HepG2 (cell line): ENCODE results near the gene NUDT22. TPM values are rescaled to one million over a fixed set of nuclear protein-coding genes. Genes with fewer than 3 reads are reported as not detected.

Experiments
- BORCS8-MEF2B ChIP-seq: sonication (generic); formaldehyde crosslinking; IDR thresholded peaks from 2 replicates; pipeline ENCODE4 v1.8.0; 2022; ENCODE audit warnings: mild to moderate bottlenecking, missing genetic modification reagents
- GFI1 ChIP-seq: sonication (generic); formaldehyde crosslinking; IDR thresholded peaks from 2 replicates; pipeline ENCODE4 v1.5.0; 2020; ENCODE audit warnings: missing genetic modification reagents, mild to moderate bottlenecking, borderline replicate concordance
- KDM5A ChIP-seq: fragments of 200-600 bp; sonication (generic); IDR thresholded peaks from 2 replicates; pipeline ENCODE4 v1.7.0; 2018; ENCODE audit warnings: antibody characterized with exemption, mild to moderate bottlenecking, low read length, borderline replicate concordance
- MXD3 ChIP-seq: IDR thresholded peaks from 2 replicates; pipeline ENCODE4 v1.6.1; 2016; ENCODE audit warnings: mild to moderate bottlenecking, missing biosample characterization, missing genetic modification reagents
- MYC ChIP-seq: sonication (generic); formaldehyde crosslinking; IDR thresholded peaks from 2 replicates; pipeline ENCODE4 v1.9.0; 2021; ENCODE audit warnings: missing genetic modification reagents, borderline replicate concordance
- STAG1 ChIP-seq: sonication (generic); formaldehyde crosslinking; IDR thresholded peaks from 2 replicates; pipeline ENCODE4 v1.4.0; 2020; ENCODE audit warnings: missing genetic modification reagents
- TFDP1 ChIP-seq: IDR thresholded peaks from 2 replicates; pipeline ENCODE4 v1.6.1; 2016; ENCODE audit warnings: missing compliant biosample characterization, missing genetic modification reagents, borderline replicate concordance
- ZBTB10 ChIP-seq: sonication (generic); formaldehyde crosslinking; IDR thresholded peaks from 2 replicates; pipeline ENCODE4 v1.4.0; 2020; ENCODE audit warnings: missing genetic modification reagents, borderline replicate concordance
- ZBTB20 ChIP-seq: sonication (generic); formaldehyde crosslinking; IDR thresholded peaks from 2 replicates; pipeline ENCODE4 v1.8.1; 2023; ENCODE audit warnings: missing genetic modification reagents, low read depth, mild to moderate bottlenecking, borderline replicate concordance
- ZBTB21 ChIP-seq: sonication (generic); formaldehyde crosslinking; IDR thresholded peaks from 2 replicates; pipeline ENCODE4 v1.4.0; 2020; ENCODE audit warnings: missing genetic modification reagents
- ZMAT3 ChIP-seq: sonication (generic); formaldehyde crosslinking; conservative IDR thresholded peaks from 2 replicates; pipeline ENCODE4 v1.7.0; 2021; ENCODE audit warnings: missing genetic modification reagents
- ZMYM4 ChIP-seq: sonication (generic); formaldehyde crosslinking; IDR thresholded peaks from 2 replicates; pipeline ENCODE4 v1.8.1; 2023; ENCODE audit warnings: mild to moderate bottlenecking, missing genetic modification reagents
- ZNF12 ChIP-seq: sonication (generic); formaldehyde crosslinking; IDR thresholded peaks from 2 replicates; pipeline ENCODE4 v1.5.0; 2020; ENCODE audit warnings: missing genetic modification reagents
- ZNF775 ChIP-seq: sonication (generic); formaldehyde crosslinking; IDR thresholded peaks from 2 replicates; pipeline ENCODE4 v1.4.0; 2020; ENCODE audit warnings: missing genetic modification reagents, mild to moderate bottlenecking, moderate library complexity, borderline replicate concordance
- ZSCAN20 ChIP-seq: sonication (generic); formaldehyde crosslinking; IDR thresholded peaks from 2 replicates; pipeline ENCODE4 v1.4.0; 2020; ENCODE audit warnings: missing genetic modification reagents, mild to moderate bottlenecking, borderline replicate concordance
- polyA plus RNA-seq, 8 experiments: library from polyadenylated mRNA; depleted of rRNA in 3 of 8; stranded (reverse) in 7 of 8; unstranded in 1 of 8; fragments of >200 nt; fragmentation: Illumina TruSeq in 4 of 8; extraction: Trizol in 4 of 8; gene quantifications; 2 replicates each; pipeline versions ENCODE4 v1.2.1 to v1.2.3, GENCODE V29; 2011 to 2016; ENCODE audit warnings: low read depth in 4 of 8, missing spikeins in 1 of 8, mixed read lengths in 1 of 8; ENCODE audit not compliant: insufficient read depth in 1 of 8
- total RNA-seq, 5 experiments: library from RNA; depleted of rRNA; stranded (reverse); fragments of >200 nt; fragmentation: Illumina TruSeq; extraction: Trizol; gene quantifications; 2 replicates each; pipeline ENCODE4 v1.2.3, GENCODE V29; 2016; ENCODE audit warnings: low read depth in 1 of 5
- TF ChIP-seq, protein P1 (sequence below): sonication (generic); formaldehyde crosslinking; conservative IDR thresholded peaks from 2 replicates; pipeline ENCODE4 v1.4.0; 2020; ENCODE audit warnings: mild to moderate bottlenecking, missing genetic modification reagents, moderate library complexity
- TF ChIP-seq, protein P2 (sequence below): sonication (generic); formaldehyde crosslinking; IDR thresholded peaks from 2 replicates; pipeline ENCODE4 v1.4.0; 2020; ENCODE audit warnings: missing genetic modification reagents

Gene NUDT22
- total and polyA plus RNA-seq, 2 of the 13 experiments (the other 11 are each of a cell fraction or from before 2014, with no cell fraction given), result 33.5 to 39.8 TPM

GRCh38 chr11:64185693-64186491 is 40.2 kb upstream of the NUDT22 start, which contains the start of gene STIP1 (continued):
- TF ChIP-seq MXD3 (CRISPR knock-in tag) (peak; percentile 37; the same call in 1 of the 2 replicates), ZMYM4 (peak; percentile 33; the same call in 1 of the 2 replicates), KDM5A (no peak), TFDP1 (CRISPR knock-in tag) (peak; percentile 78), ZBTB20 (CRISPR knock-in tag) (0 out of 2 replicates have a peak, but pooled peaks have one; percentile 49), ZBTB10 (CRISPR knock-in tag) (peak; percentile 59; the same call in 1 of the 2 replicates), ZSCAN20 (CRISPR knock-in tag) (0 out of 2 replicates have a peak, but pooled peaks have one; percentile 49), ZBTB21 (CRISPR knock-in tag) (0 out of 2 replicates have a peak, but pooled peaks have one; percentile 17), ZNF12 (CRISPR knock-in tag) (no peak), GFI1 (no peak; the same call in 1 of the 2 replicates), ZMAT3 (CRISPR knock-in tag) (0 out of 2 replicates have a peak, but pooled peaks have one; percentile 10), ZNF775 (CRISPR knock-in tag) (peak; percentile 40; the same call in 1 of the 2 replicates), BORCS8-MEF2B (CRISPR knock-in tag) (no peak), STAG1 (no peak), MYC (CRISPR knock-in tag) (peak; percentile 51; the same call in 1 of the 2 replicates)
- TF ChIP-seq, protein P1, sequence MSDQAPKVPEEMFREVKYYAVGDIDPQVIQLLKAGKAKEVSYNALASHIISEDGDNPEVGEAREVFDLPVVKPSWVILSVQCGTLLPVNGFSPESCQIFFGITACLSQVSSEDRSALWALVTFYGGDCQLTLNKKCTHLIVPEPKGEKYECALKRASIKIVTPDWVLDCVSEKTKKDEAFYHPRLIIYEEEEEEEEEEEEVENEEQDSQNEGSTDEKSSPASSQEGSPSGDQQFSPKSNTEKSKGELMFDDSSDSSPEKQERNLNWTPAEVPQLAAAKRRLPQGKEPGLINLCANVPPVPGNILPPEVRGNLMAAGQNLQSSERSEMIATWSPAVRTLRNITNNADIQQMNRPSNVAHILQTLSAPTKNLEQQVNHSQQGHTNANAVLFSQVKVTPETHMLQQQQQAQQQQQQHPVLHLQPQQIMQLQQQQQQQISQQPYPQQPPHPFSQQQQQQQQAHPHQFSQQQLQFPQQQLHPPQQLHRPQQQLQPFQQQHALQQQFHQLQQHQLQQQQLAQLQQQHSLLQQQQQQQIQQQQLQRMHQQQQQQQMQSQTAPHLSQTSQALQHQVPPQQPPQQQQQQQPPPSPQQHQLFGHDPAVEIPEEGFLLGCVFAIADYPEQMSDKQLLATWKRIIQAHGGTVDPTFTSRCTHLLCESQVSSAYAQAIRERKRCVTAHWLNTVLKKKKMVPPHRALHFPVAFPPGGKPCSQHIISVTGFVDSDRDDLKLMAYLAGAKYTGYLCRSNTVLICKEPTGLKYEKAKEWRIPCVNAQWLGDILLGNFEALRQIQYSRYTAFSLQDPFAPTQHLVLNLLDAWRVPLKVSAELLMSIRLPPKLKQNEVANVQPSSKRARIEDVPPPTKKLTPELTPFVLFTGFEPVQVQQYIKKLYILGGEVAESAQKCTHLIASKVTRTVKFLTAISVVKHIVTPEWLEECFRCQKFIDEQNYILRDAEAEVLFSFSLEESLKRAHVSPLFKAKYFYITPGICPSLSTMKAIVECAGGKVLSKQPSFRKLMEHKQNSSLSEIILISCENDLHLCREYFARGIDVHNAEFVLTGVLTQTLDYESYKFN (CRISPR knock-in tag), result 0 out of 2 replicates have a peak, but pooled peaks have one; percentile 4
- TF ChIP-seq, protein P2, sequence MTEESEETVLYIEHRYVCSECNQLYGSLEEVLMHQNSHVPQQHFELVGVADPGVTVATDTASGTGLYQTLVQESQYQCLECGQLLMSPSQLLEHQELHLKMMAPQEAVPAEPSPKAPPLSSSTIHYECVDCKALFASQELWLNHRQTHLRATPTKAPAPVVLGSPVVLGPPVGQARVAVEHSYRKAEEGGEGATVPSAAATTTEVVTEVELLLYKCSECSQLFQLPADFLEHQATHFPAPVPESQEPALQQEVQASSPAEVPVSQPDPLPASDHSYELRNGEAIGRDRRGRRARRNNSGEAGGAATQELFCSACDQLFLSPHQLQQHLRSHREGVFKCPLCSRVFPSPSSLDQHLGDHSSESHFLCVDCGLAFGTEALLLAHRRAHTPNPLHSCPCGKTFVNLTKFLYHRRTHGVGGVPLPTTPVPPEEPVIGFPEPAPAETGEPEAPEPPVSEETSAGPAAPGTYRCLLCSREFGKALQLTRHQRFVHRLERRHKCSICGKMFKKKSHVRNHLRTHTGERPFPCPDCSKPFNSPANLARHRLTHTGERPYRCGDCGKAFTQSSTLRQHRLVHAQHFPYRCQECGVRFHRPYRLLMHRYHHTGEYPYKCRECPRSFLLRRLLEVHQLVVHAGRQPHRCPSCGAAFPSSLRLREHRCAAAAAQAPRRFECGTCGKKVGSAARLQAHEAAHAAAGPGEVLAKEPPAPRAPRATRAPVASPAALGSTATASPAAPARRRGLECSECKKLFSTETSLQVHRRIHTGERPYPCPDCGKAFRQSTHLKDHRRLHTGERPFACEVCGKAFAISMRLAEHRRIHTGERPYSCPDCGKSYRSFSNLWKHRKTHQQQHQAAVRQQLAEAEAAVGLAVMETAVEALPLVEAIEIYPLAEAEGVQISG (CRISPR knock-in tag), result peak; percentile 49; the same call in 1 of the 2 replicates
